Neural cell (in vitro differentiated cells): ENCODE measurements around the gene SMCO2. TPM values are rescaled to one million over a fixed set of nuclear protein-coding genes. Genes with fewer than 3 reads are reported as not detected.
A peak's percentile ranks its signal among the peaks of the same experiment; 100 is the strongest.

ENCODE experiments used
- H2AFZ ChIP-seq: fragments of 200-600, 300-800 bp; sonication (generic), shearing (Covaris generic); 2 replicates; pipeline ENCODE4 v1.6.0; 2014; ENCODE audit warnings: low read depth, mild to moderate bottlenecking, antibody characterized with exemption, low read length, moderate library complexity
- H3F3A ChIP-seq: fragments of 200-600 bp; shearing (Covaris generic); 2 replicates; pipeline ENCODE4 v1.6.1; 2016; ENCODE audit warnings: mild to moderate bottlenecking, moderate library complexity, mixed read lengths, antibody characterized with exemption, low read length; ENCODE audit not compliant: insufficient read depth, poor library complexity, severe bottlenecking
- H3K27ac ChIP-seq: fragments of 200-600, 300-800 bp; sonication (generic), shearing (Covaris generic); 2 replicates; pipeline ENCODE4 v1.5.1; 2014; ENCODE audit warnings: mild to moderate bottlenecking, low read length, moderate library complexity
- H3K27me3 ChIP-seq: fragments of 300-800, 200-600 bp; sonication (generic), shearing (Covaris generic); 2 replicates; pipeline ENCODE4 v1.6.0; 2014; ENCODE audit warnings: mild to moderate bottlenecking, low read depth, low read length, moderate library complexity; ENCODE audit not compliant: insufficient read depth
- H3K36me3 ChIP-seq: fragments of 300-800, 200-600 bp; sonication (generic), shearing (Covaris generic); 2 replicates; pipeline ENCODE4 v1.5.1; 2014; ENCODE audit warnings: mild to moderate bottlenecking, antibody characterized with exemption, low read length, moderate library complexity; ENCODE audit not compliant: insufficient read depth
- H3K4me2 ChIP-seq: fragments of 300-800, 200-600 bp; sonication (generic), shearing (Covaris generic); 2 replicates; pipeline ENCODE4 v1.6.0; 2014; ENCODE audit warnings: mild to moderate bottlenecking, low read length
- H3K4me3 ChIP-seq: fragments of 300-800, 200-600 bp; sonication (generic), shearing (Covaris generic); 2 replicates; pipeline ENCODE4 v1.5.1; 2014; ENCODE audit warnings: mild to moderate bottlenecking, low read length, moderate library complexity
- H3K79me2 ChIP-seq: fragments of 200-600 bp; shearing (Covaris generic); replicated peaks from 2 replicates; pipeline ENCODE4 v1.6.0; 2014; ENCODE audit warnings: mild to moderate bottlenecking, low read length, moderate library complexity; ENCODE audit not compliant: insufficient read depth
- H3K9ac ChIP-seq: fragments of 300-800, 200-600 bp; sonication (generic), shearing (Covaris generic); 2 replicates; pipeline ENCODE4 v1.6.1; 2016; ENCODE audit warnings: mild to moderate bottlenecking, low read length, mixed read lengths
- H3K9me2 ChIP-seq: fragments of 200-600 bp; shearing (Covaris generic); 2 replicates; pipeline ENCODE4 v1.6.1; 2016; ENCODE audit warnings: mild to moderate bottlenecking, low read length, mixed read lengths; ENCODE audit not compliant: insufficient read depth
- H3K9me3 ChIP-seq: fragments of 200-600, 300-800 bp; sonication (generic), shearing (Covaris generic); 2 replicates; pipeline ENCODE4 v1.6.1; 2016; ENCODE audit warnings: mild to moderate bottlenecking, mixed run types, low read length, moderate library complexity, mixed read lengths
- H4K20me1 ChIP-seq: fragments of 200-600 bp; shearing (Covaris generic); 2 replicates; pipeline ENCODE4 v1.6.1; 2016; ENCODE audit warnings: mild to moderate bottlenecking, mixed run types; ENCODE audit not compliant: insufficient read depth
- EP300 ChIP-seq: fragments of 450-650 bp; conservative IDR thresholded peaks from 2 replicates; pipeline ENCODE4 v1.6.1; 2014; ENCODE audit warnings: antibody characterized with exemption, mild to moderate bottlenecking, moderate library complexity; ENCODE audit not compliant: poor library complexity, severe bottlenecking
- EZH2 ChIP-seq: fragments of 200-600, 300-800 bp; shearing (Covaris generic), sonication (generic); IDR thresholded peaks from 2 replicates; pipeline ENCODE4 v1.6.1; 2014; ENCODE audit warnings: antibody characterized with exemption, low read length, borderline replicate concordance, mild to moderate bottlenecking; ENCODE audit not compliant: insufficient read depth, poor library complexity, severe bottlenecking
- POLR2AphosphoS5 ChIP-seq: IDR thresholded peaks from 2 replicates; pipeline ENCODE4 v1.6.1; 2012
- RAD21 ChIP-seq: fragments of 450-650 bp; conservative IDR thresholded peaks from 2 replicates; pipeline ENCODE4 v1.6.1; 2014; ENCODE audit warnings: antibody characterized with exemption, mild to moderate bottlenecking, moderate library complexity
- SMC3 ChIP-seq: fragments of 450-650 bp; conservative IDR thresholded peaks from 2 replicates; pipeline ENCODE4 v1.6.1; 2014; ENCODE audit warnings: antibody characterized with exemption, mild to moderate bottlenecking, moderate library complexity; ENCODE audit not compliant: poor library complexity
- TAF1 ChIP-seq: IDR thresholded peaks from 2 replicates; pipeline ENCODE4 v1.6.1; 2012; ENCODE audit warnings: low read depth
- polyA plus RNA-seq: library from polyadenylated mRNA; depleted of rRNA; stranded (reverse); fragments of >200 nt; gene quantifications from 2 replicates; pipeline ENCODE4 v1.2.3, GENCODE V29; 2014
- TF ChIP-seq, protein P1 (sequence below): fragments of 450-650 bp; IDR thresholded peaks from 2 replicates; pipeline ENCODE4 v1.5.1; 2014; ENCODE audit warnings: antibody characterized with exemption, mild to moderate bottlenecking, moderate library complexity; ENCODE audit not compliant: poor library complexity, severe bottlenecking
- TF ChIP-seq, protein P2 (sequence below): IDR thresholded peaks from 2 replicates; pipeline ENCODE4 v1.6.1; 2012; ENCODE audit warnings: borderline replicate concordance

Gene SMCO2
- polyA plus RNA-seq, 1 donor from 2014 or later, result not detected

DNA sequence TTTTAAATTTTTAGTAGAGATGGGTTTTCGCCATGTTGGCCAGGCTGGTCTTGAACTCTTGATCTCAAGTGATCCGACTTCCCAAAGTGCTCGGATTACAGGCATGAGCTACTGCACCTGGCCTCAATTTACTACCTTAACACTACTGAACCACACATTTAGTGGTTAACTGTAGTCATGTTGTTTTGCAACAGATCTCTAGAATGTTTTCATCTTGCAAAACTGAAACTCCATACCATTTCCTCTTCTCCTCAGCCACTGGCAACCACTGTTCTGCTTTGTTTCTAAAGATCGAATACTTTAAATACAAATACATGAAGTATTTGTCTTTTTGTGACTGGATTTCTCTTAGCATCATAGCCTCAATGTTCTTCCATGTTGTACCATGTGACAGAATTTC, 15.4 kb upstream of the SMCO2 start:
- H3K36me3 ChIP-seq, result no peaks in the 10 kb centered on the region
- no peaks in the 10 kb centered on the region for H3K9me2 ChIP-seq
- H3K9ac ChIP-seq, result no peak overlapping the region
- TF ChIP-seq, protein P1, sequence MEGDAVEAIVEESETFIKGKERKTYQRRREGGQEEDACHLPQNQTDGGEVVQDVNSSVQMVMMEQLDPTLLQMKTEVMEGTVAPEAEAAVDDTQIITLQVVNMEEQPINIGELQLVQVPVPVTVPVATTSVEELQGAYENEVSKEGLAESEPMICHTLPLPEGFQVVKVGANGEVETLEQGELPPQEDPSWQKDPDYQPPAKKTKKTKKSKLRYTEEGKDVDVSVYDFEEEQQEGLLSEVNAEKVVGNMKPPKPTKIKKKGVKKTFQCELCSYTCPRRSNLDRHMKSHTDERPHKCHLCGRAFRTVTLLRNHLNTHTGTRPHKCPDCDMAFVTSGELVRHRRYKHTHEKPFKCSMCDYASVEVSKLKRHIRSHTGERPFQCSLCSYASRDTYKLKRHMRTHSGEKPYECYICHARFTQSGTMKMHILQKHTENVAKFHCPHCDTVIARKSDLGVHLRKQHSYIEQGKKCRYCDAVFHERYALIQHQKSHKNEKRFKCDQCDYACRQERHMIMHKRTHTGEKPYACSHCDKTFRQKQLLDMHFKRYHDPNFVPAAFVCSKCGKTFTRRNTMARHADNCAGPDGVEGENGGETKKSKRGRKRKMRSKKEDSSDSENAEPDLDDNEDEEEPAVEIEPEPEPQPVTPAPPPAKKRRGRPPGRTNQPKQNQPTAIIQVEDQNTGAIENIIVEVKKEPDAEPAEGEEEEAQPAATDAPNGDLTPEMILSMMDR, result no peak
- TF ChIP-seq EP300, result no peak
- no peak for TF ChIP-seq EZH2
- TF ChIP-seq POLR2AphosphoS5, result no peak
- no peak for TF ChIP-seq RAD21
- TF ChIP-seq TAF1, result no peak
- no peak overlapping the region for H3K4me2 ChIP-seq
- no peak overlapping the region for H2AFZ ChIP-seq
- no peaks in the 10 kb centered on the region for H3K27me3 ChIP-seq
- no peaks in the 10 kb centered on the region for H4K20me1 ChIP-seq
- H3K79me2 ChIP-seq, result no peaks in the 10 kb centered on the region
- no peaks in the 10 kb centered on the region for H3F3A ChIP-seq
- no peak overlapping the region for H3K4me3 ChIP-seq
- no peaks in the 10 kb centered on the region for H3K9me3 ChIP-seq
- H3K27ac ChIP-seq, result no peak overlapping the region

DNA sequence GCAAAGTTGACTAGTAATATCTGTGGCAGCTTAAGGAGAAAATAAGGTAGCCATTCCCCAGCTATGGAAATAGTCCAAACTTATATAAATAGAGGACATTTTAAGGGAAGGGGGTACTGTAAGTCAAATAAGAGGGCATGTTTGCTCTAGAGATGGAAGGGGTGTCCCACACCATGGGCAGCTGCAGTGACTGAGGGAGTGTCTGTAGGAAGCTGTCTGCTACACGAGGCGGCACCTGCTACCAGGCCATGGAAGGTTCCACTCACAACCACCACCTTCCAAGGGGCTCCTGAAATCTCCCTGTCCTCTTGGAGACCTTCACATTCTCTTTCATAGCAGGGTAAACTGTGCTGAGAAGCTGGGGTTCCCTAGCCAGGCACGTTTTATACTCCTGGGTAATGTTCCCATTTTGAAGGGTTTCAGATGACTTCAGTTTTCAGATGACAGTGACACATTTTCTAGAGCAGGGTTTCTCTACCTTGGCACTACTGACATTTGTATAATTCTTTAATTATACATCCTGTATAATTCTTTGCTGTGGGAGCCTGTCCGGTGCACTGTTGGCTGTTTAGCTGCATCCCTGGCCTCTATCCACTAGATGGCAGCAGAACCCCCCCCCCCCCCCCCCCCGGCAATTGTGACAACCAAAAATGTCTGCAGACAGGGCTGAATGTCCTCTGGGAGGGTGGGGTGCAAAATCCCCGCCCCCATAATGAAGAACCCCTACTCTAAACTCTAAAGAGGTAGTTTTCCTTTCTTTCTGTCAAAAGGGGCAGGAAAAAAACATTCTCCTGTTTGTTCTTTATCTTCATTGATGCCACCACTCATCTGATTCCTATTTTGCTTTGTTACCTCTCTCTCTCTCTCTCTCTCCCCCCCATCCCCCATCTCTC, 11.6 kb upstream of the SMCO2 start:
- TF ChIP-seq RAD21 (peak; percentile 14), POLR2AphosphoS5 (no peak), EZH2 (no peak), SMC3 (peak; percentile 46), TAF1 (no peak), EP300 (no peak)
- TF ChIP-seq, protein P1, result peak; percentile 45
- TF ChIP-seq, protein P2, sequence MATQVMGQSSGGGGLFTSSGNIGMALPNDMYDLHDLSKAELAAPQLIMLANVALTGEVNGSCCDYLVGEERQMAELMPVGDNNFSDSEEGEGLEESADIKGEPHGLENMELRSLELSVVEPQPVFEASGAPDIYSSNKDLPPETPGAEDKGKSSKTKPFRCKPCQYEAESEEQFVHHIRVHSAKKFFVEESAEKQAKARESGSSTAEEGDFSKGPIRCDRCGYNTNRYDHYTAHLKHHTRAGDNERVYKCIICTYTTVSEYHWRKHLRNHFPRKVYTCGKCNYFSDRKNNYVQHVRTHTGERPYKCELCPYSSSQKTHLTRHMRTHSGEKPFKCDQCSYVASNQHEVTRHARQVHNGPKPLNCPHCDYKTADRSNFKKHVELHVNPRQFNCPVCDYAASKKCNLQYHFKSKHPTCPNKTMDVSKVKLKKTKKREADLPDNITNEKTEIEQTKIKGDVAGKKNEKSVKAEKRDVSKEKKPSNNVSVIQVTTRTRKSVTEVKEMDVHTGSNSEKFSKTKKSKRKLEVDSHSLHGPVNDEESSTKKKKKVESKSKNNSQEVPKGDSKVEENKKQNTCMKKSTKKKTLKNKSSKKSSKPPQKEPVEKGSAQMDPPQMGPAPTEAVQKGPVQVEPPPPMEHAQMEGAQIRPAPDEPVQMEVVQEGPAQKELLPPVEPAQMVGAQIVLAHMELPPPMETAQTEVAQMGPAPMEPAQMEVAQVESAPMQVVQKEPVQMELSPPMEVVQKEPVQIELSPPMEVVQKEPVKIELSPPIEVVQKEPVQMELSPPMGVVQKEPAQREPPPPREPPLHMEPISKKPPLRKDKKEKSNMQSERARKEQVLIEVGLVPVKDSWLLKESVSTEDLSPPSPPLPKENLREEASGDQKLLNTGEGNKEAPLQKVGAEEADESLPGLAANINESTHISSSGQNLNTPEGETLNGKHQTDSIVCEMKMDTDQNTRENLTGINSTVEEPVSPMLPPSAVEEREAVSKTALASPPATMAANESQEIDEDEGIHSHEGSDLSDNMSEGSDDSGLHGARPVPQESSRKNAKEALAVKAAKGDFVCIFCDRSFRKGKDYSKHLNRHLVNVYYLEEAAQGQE, result no peak
- Histone ChIP-seq H3K4me3 (no peak overlapping the region), H3K36me3 (no peaks in the 10 kb centered on the region), H3K9me2 (no peaks in the 10 kb centered on the region), H3K9ac (no peak overlapping the region), H3K9me3 (no peaks in the 10 kb centered on the region), H3F3A (no peaks in the 10 kb centered on the region), H3K27me3 (no peaks in the 10 kb centered on the region), H4K20me1 (no peaks in the 10 kb centered on the region), H3K79me2 (no peaks in the 10 kb centered on the region), H2AFZ (no peak overlapping the region), H3K27ac (no peak overlapping the region), H3K4me2 (no peak overlapping the region)
